Effector memory CD4-positive, alpha-beta T cell (primary cell): ENCODE results near the gene CRYGN.

ENCODE experiments used
- DNase-seq, 3 donors: peaks; one replicate each; pipeline ENCODE4 v3.0.0-alpha.2; 2020
- H3K27ac ChIP-seq: 2 replicates; pipeline ENCODE4 v1.7.0; 2013; ENCODE audit warnings: mild to moderate bottlenecking, low read length, moderate library complexity; ENCODE audit not compliant: insufficient read depth, poor library complexity, severe bottlenecking
- H3K27me3 ChIP-seq: replicated peaks from 2 replicates; pipeline ENCODE4 v1.7.0; 2013; ENCODE audit warnings: mild to moderate bottlenecking, low read length; ENCODE audit not compliant: insufficient read depth, control insufficient read depth, poor library complexity, severe bottlenecking
- H3K36me3 ChIP-seq: 2 replicates; pipeline ENCODE4 v1.7.0; 2013; ENCODE audit warnings: mild to moderate bottlenecking, low read length, moderate library complexity; ENCODE audit not compliant: control insufficient read depth, insufficient read depth
- H3K4me1 ChIP-seq: 2 replicates; pipeline ENCODE4 v1.7.0; 2013; ENCODE audit warnings: low read length, mild to moderate bottlenecking; ENCODE audit not compliant: control insufficient read depth, insufficient read depth, poor library complexity, severe bottlenecking
- H3K4me3 ChIP-seq: 2 replicates; pipeline ENCODE4 v1.7.0; 2013; ENCODE audit warnings: low read length, low read depth, mild to moderate bottlenecking; ENCODE audit not compliant: insufficient read depth, poor library complexity, severe bottlenecking
- H3K9me3 ChIP-seq: 2 replicates; pipeline ENCODE4 v1.7.0; 2013; ENCODE audit warnings: mild to moderate bottlenecking, low read length, moderate library complexity; ENCODE audit not compliant: control insufficient read depth

The CRYGN gene

GRCh38 chr7:151432658-151433521 is 7.1 kb downstream of the CRYGN start:
- DNase-seq, result peak in 2 of 3 donors; percentile 31 to 33
- no peaks in the 10 kb centered on the region for H3K27me3 ChIP-seq
- peak overlapping the region; percentile 65 for H3K27ac ChIP-seq
- peaks cover 62% of the 10 kb centered on the region for H3K4me1 ChIP-seq
- H3K9me3 ChIP-seq, result no peaks in the 10 kb centered on the region
- peak overlapping the region; percentile 20 for H3K4me3 ChIP-seq
- no peaks in the 10 kb centered on the region for H3K36me3 ChIP-seq

GRCh38 chr7:151431768-151432311 is 8.1 kb downstream of the CRYGN start:
- Histone ChIP-seq H3K4me1 (peaks cover 72% of the 10 kb centered on the region), H3K4me3 (no peak overlapping the region)

GRCh38 chr7:151431281-151431767 is 8.6 kb downstream of the CRYGN start:
- Histone ChIP-seq H3K27me3 (no peaks in the 10 kb centered on the region), H3K36me3 (no peaks in the 10 kb centered on the region), H3K27ac (no peak overlapping the region), H3K9me3 (no peaks in the 10 kb centered on the region), H3K4me1 (peaks cover 76% of the 10 kb centered on the region), H3K4me3 (no peak overlapping the region)
- no peak for DNase-seq

More at GRCh38 chr7:151431768-151432311, 8.1 kb downstream of the CRYGN start:
- no peaks in the 10 kb centered on the region for H3K9me3 ChIP-seq
- no peak for DNase-seq
- no peaks in the 10 kb centered on the region for H3K36me3 ChIP-seq
- no peaks in the 10 kb centered on the region for H3K27me3 ChIP-seq
- no peak overlapping the region for H3K27ac ChIP-seq

GRCh38 chr7:151430391-151431205 is 9.3 kb downstream of the CRYGN start:
- H3K4me1 ChIP-seq, result peaks cover 76% of the 10 kb centered on the region
- no peak for DNase-seq
- no peaks in the 10 kb centered on the region for H3K36me3 ChIP-seq
- H3K27ac ChIP-seq, result peak overlapping the region; percentile 48
- H3K4me3 ChIP-seq, result no peak overlapping the region
- no peaks in the 10 kb centered on the region for H3K9me3 ChIP-seq
- H3K27me3 ChIP-seq, result no peaks in the 10 kb centered on the region

- Histone ChIP-seq H3K36me3 (no peaks in the 10 kb centered on the region), H3K4me3 (no peak overlapping the region), H3K4me1 (peaks cover 76% of the 10 kb centered on the region), H3K9me3 (no peaks in the 10 kb centered on the region), H3K27me3 (no peaks in the 10 kb centered on the region), H3K27ac (peak overlapping the region; percentile 48)
- DNase-seq, result peak; percentile 41 to 56 (median 55)
Observed at GRCh38 chr7:151429560-151430331, 10.2 kb downstream of the CRYGN start.

- Histone ChIP-seq H3K9me3 (no peaks in the 10 kb centered on the region), H3K4me1 (peaks cover 76% of the 10 kb centered on the region), H3K36me3 (no peaks in the 10 kb centered on the region), H3K27ac (peak overlapping the region; percentile 48), H3K4me3 (no peak overlapping the region), H3K27me3 (no peaks in the 10 kb centered on the region)
- no peak for DNase-seq
Observed at GRCh38 chr7:151429237-151429559, 10.7 kb downstream of the CRYGN start.

- peaks cover 70% of the 10 kb centered on the region for H3K4me1 ChIP-seq
- H3K4me3 ChIP-seq, result no peak overlapping the region
- no peaks in the 10 kb centered on the region for H3K36me3 ChIP-seq
- DNase-seq, result no peak
- H3K27me3 ChIP-seq, result no peaks in the 10 kb centered on the region
- no peaks in the 10 kb centered on the region for H3K9me3 ChIP-seq
- peak overlapping the region; percentile 48 for H3K27ac ChIP-seq
Observed at GRCh38 chr7:151428378-151429236, 11.3 kb downstream of the CRYGN start.

- no peaks in the 10 kb centered on the region for H3K27me3 ChIP-seq
- no peak for DNase-seq
- H3K4me1 ChIP-seq, result peaks cover 62% of the 10 kb centered on the region
- peak overlapping the region; percentile 48 for H3K27ac ChIP-seq
- H3K36me3 ChIP-seq, result no peaks in the 10 kb centered on the region
- no peaks in the 10 kb centered on the region for H3K9me3 ChIP-seq
- H3K4me3 ChIP-seq, result no peak overlapping the region
Observed at GRCh38 chr7:151427705-151428377, 12.1 kb downstream of the CRYGN start.
